GM21447 (cell line): ENCODE results near the gene GDE1.

Experiments
- ATAC-seq: cut with Tn5 transposase; IDR thresholded peaks from one replicate; pipeline ENCODE4 v1.9.1; 2021; ENCODE audit not compliant: unreplicated experiment

The GDE1 gene

DNA sequence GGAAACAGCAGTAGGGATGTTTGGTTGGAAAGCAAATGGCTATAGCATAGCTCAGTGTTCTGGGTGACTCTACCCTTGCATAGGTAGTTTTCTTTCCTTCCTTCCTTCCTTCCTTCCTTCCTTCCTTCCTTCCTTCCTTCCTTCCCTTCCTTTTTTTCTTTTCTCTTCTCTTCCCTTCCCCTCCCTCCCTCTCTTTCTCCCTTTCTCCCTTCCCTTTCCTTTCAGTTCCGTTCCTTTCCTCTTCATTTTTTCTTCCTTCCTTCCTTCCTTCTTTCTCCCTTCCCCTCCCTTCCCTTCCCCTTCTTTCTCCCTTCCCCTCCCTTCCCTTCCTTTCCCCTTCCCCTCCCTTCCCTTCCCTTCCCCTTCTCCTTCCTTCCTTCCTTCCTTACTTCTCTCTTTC lies 31.3 kb downstream of the GDE1 start:
- no peak for ATAC-seq

- ATAC-seq = no peak
Measured at GRCh38 chr16:19488213-19488640, 33.7 kb downstream of the GDE1 start.

- no peak for ATAC-seq
Measured at GRCh38 chr16:19486750-19487325, 35.1 kb downstream of the GDE1 start.

GRCh38 chr16:19486051-19486450 lies 35.8 kb downstream of the GDE1 start:
- no peak for ATAC-seq

DNA sequence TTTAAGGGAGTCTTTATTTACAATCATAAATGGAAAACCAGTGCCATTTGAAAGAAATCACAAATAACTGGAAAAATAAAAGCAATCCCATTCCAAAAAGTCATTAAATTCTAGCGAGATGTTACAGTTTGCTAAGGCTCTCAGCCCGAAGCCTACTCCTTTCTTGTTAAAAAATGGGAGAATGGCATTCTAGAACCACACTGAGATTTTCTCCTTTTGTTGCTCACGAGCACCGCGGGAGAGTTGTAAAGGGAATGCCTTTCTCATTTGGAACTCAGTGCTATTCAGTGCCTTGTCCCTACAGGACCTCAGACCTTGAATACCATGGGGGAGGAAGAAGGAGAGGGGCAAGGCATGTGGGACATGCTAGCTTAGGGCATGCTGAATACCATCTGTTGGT lies 36.3 kb downstream of the GDE1 start:
- ATAC-seq = no peak

- no peak for ATAC-seq
Measured at GRCh38 chr16:19484096-19484495, 37.8 kb downstream of the GDE1 start.

GRCh38 chr16:19482291-19482690 lies 39.6 kb downstream of the GDE1 start:
- ATAC-seq = no peak

- no peak for ATAC-seq
Measured at GRCh38 chr16:19481769-19482168, 40.1 kb downstream of the GDE1 start.

GRCh38 chr16:19481296-19481695 lies 40.6 kb downstream of the GDE1 start:
- ATAC-seq = no peak

- no peak for ATAC-seq
Measured at GRCh38 chr16:19479302-19479721, 42.6 kb downstream of the GDE1 start.

DNA sequence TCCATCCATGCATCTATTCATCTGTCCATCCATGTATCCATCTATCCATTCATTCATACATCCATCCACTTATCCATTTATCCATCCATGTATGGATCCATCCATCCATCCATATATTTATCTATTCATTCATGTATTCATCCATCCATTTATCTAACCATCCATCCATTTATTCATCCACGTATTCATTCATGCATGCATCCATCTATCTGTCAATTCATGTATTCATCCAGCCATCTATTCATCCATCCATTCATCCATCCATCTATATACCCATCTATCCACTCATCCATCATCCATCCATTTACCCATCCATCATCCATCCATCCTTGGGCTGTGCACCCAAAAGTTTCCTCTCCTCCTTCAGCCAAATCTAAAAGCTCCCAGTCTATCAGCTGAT lies 43.4 kb downstream of the GDE1 start:
- ATAC-seq = no peak

GRCh38 chr16:19474617-19475016 lies 47.3 kb downstream of the GDE1 start:
- ATAC-seq = no peak

DNA sequence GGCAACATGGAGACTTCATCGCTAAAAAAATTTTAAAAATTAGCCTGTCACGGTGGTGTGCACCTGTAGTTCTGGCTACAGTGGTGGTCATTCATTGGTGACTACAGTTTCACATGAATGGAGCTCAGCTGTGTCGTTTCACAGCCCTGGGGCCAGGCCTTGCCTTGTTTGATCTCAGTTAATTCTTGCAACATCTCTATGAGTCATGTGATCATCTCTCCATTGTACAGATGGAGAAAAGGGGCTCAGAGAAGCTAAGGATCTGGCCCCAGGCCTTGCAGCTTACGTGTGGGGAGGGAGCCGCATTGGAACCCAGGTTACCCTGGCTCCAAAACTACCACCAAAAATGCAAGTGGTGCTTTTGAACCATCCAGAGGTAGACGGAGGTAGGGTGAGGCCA lies 49.4 kb downstream of the GDE1 start:
- no peak for ATAC-seq

GRCh38 chr16:19468300-19468699 lies 53.6 kb downstream of the GDE1 start:
- no peak for ATAC-seq

GRCh38 chr16:19463468-19464315 lies 58.2 kb downstream of the GDE1 start:
- ATAC-seq = no peak

DNA sequence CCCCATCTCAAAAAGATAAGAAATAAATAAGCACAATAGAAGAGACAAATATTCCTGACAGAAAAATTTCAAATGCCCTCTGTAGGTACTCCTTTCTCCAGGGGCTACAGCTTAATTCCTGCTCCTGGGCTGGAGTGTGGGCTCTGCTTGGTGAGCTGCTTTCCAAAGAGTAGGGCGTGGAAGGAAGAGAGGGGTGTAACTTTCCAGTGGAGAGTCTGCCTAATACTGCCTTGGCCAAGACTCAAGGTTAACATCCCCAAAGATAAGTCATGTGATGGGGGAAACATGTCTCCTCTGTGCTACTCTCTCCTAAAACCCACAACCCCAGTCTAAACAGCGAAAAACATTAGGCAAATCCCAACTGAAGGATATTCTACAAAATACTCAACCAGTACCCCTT lies 61.5 kb downstream of the GDE1 start:
- no peak for ATAC-seq

DNA sequence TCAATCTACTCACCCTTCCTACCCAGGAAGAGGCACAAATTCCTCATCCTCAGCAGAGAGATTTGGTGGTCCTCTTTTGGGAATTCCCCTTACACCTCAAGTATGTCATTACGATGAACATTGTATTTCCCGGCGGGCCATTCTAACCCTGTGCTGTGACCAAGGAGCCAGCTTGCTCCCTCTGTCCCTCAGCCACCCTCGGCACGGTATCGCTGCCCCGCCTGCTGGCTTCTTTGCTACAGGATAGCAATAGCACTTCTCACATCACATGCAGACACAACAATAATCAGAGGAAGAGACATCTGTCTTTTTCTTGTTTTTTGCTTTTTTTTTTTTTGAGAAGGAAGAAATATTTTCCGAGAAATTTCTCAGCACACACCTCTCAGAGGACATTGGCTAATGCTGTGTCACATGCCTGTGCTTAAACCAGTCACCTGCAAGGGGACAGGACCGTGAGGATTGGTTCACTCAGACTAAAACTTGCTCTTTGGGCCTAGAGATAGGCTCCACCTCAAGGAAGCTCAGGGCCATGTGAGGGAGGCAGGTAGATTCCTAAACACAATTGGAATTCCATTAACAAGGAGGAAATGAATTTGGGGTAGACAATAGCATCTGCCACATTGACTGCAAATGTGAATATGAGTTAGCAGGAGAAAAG lies 63.0 kb downstream of the GDE1 start:
- no peak for ATAC-seq
